Nephron progenitor cell (in vitro differentiated cells): ENCODE data around the gene PRRX2.

Experiments
- DNase-seq: peaks from one replicate; pipeline ENCODE4 v3.0.0; 2021
- H3K27ac Mint-ChIP-seq: 2 replicates; pipeline ENCODE4 v1.8.0; 2021; ENCODE audit warnings: mild to moderate bottlenecking, moderate library complexity, mixed read lengths
- H3K27me3 Mint-ChIP-seq: 2 replicates; pipeline ENCODE4 v1.8.0; 2021; ENCODE audit warnings: mild to moderate bottlenecking, low read depth, mixed read lengths; ENCODE audit not compliant: poor library complexity
- H3K36me3 Mint-ChIP-seq: 2 replicates; pipeline ENCODE4 v1.8.0; 2021; ENCODE audit warnings: low read depth, mixed read lengths
- H3K4me1 Mint-ChIP-seq: 2 replicates; pipeline ENCODE4 v1.8.0; 2021; ENCODE audit warnings: mixed read lengths
- H3K4me3 Mint-ChIP-seq: 2 replicates; pipeline ENCODE4 v1.8.0; 2021; ENCODE audit warnings: mild to moderate bottlenecking, moderate library complexity, mixed read lengths
- H3K9me3 Mint-ChIP-seq: 2 replicates; pipeline ENCODE4 v1.8.0; 2021; ENCODE audit warnings: mild to moderate bottlenecking, moderate library complexity, mixed read lengths
- TF ChIP-seq, protein P1 (sequence below): fragments of 200-600 bp; sonication (generic); IDR thresholded peaks from 2 replicates; pipeline ENCODE4 v1.5.0; 2021; ENCODE audit warnings: antibody characterized with exemption

The PRRX2 gene

DNA sequence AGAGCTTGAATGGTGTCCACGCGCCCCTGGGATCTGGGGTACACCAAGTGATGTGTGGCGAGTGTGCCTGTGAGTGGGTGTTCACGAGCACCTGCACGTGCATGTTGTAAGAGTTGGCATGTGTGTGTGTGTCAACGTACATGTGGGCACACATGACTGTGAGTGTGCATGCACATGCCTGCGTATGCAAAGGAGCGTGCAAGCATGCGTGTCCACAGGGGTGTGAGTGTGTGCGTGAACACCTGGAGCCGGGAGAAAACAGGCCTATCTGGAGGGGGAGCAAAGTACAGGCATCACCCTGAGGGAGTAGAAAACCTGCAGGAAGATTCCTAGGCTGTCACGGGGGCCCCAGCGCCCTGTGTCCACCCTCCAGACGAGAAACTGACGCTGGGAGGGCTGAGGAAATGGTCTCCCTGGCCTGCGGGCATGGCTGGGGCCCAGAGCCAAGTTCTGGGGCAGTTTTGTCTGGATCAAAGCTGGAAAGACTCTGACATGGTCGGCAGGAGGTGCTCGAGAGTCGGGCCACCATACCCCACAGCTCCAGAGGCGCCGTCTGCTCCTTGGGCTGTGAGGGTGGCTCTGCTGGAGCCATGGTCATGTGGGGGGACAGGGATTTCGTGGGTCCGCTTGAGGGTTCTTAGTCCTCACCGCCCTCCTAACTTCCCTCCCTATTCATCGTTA lies 55.6 kb downstream of the PRRX2 start:
- Mint-ChIP-seq H3K4me3 (no peak overlapping the region), H3K9me3 (no peaks in the 10 kb centered on the region), H3K27me3 (peaks cover 9% of the 10 kb centered on the region), H3K36me3 (peaks cover 15% of the 10 kb centered on the region), H3K27ac (peak overlapping the region; percentile 51), H3K4me1 (peaks cover 33% of the 10 kb centered on the region)
- TF ChIP-seq, protein P1, sequence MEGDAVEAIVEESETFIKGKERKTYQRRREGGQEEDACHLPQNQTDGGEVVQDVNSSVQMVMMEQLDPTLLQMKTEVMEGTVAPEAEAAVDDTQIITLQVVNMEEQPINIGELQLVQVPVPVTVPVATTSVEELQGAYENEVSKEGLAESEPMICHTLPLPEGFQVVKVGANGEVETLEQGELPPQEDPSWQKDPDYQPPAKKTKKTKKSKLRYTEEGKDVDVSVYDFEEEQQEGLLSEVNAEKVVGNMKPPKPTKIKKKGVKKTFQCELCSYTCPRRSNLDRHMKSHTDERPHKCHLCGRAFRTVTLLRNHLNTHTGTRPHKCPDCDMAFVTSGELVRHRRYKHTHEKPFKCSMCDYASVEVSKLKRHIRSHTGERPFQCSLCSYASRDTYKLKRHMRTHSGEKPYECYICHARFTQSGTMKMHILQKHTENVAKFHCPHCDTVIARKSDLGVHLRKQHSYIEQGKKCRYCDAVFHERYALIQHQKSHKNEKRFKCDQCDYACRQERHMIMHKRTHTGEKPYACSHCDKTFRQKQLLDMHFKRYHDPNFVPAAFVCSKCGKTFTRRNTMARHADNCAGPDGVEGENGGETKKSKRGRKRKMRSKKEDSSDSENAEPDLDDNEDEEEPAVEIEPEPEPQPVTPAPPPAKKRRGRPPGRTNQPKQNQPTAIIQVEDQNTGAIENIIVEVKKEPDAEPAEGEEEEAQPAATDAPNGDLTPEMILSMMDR, result no peak
- no peak for DNase-seq

DNA sequence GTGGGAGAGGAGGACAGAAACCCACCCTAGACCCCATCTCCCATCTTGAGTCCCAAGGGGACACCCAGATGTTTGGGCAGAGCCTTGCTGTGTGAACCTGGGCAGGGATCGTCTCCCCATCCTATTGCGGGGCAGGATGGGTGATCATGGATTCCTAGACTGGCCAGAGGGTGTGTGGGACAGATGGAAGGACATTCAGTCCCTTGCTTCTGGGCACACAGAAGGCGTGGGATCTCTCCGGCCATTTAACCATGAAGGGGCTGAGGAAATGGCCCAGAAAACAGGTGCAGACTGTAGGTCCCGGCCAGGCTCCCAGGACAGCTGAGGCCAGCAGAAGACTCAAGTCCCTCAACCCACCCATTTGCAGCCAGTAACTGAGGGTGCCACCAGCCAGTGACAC lies 57.5 kb downstream of the PRRX2 start:
- Mint-ChIP-seq H3K4me1 (peaks cover 41% of the 10 kb centered on the region), H3K27ac (no peak overlapping the region), H3K9me3 (no peaks in the 10 kb centered on the region), H3K36me3 (peaks cover 15% of the 10 kb centered on the region), H3K27me3 (peaks cover 9% of the 10 kb centered on the region), H3K4me3 (no peak overlapping the region)
- TF ChIP-seq, protein P1, result no peak
- no peak for DNase-seq

DNA sequence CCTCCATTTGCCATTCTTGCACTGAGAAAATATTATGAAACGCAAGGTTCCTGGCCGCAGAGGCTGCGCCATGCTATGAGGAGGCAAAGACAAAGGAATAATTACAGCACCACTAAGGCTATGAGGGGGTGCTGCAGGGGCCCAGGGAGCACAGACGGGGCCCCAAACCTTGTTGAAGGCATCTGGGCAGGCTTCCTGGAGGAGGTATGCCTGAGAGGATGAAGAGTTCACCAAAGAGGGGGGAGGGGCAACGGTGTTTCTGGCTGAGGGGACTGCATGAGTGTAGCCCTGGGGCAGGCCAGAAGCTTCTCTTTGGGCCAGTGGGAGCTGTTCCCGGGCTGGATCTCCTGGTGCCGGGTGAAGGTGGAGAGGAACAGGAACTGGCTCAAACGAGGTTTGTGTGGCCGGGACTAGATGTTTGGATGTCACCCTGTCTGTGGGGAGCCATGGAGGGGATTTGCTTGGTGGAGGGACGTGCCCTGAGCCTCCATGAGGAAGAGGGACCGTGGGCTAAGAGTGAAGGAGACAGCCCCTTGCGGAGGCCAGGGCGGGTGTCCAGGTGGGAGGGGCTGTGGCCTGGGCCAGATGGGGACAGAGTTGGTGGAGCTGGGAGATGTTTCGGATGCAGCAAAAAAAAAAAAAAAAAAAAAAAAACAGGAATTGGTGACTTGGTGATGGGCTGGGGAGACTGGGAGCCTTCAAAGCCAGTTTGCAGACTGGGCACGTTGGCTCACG lies 59.2 kb downstream of the PRRX2 start:
- TF ChIP-seq, protein P1, result no peak
- DNase-seq, result no peak
- H3K9me3 Mint-ChIP-seq, result no peaks in the 10 kb centered on the region
- no peak overlapping the region for H3K4me3 Mint-ChIP-seq
- H3K36me3 Mint-ChIP-seq, result peaks cover 10% of the 10 kb centered on the region
- peaks cover 43% of the 10 kb centered on the region for H3K4me1 Mint-ChIP-seq
- peak overlapping the region; percentile 92 for H3K27ac Mint-ChIP-seq
- H3K27me3 Mint-ChIP-seq, result peaks cover 2% of the 10 kb centered on the region

DNA sequence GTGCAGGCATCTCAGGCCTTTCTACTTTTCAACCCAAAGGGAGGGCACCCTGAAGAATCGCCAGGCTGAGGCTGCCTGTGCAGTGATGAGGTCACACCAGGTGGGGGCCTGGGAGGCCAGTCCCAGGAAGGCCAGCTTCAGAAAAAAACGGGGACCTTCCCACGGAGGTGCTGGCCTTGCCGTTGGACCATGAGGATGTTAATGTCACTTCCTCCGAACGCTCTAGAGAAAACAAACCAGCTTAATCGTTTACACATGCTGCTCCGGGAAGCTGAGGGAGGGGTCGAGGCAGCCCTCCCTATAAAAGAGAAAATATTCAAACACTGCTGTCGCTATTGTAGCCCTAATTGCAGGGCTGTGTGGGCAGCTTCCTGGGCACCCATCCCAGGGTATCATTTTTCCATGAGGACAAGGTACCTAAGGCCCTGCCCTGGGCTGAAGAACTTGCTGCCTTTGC lies 60.4 kb downstream of the PRRX2 start:
- H3K27ac Mint-ChIP-seq, result peak overlapping the region; percentile 81
- peaks cover 41% of the 10 kb centered on the region for H3K4me1 Mint-ChIP-seq
- H3K4me3 Mint-ChIP-seq, result no peak overlapping the region
- TF ChIP-seq, protein P1, result no peak
- peaks cover 2% of the 10 kb centered on the region for H3K36me3 Mint-ChIP-seq
- DNase-seq, result no peak
- no peaks in the 10 kb centered on the region for H3K9me3 Mint-ChIP-seq
- peaks cover 4% of the 10 kb centered on the region for H3K27me3 Mint-ChIP-seq

DNA sequence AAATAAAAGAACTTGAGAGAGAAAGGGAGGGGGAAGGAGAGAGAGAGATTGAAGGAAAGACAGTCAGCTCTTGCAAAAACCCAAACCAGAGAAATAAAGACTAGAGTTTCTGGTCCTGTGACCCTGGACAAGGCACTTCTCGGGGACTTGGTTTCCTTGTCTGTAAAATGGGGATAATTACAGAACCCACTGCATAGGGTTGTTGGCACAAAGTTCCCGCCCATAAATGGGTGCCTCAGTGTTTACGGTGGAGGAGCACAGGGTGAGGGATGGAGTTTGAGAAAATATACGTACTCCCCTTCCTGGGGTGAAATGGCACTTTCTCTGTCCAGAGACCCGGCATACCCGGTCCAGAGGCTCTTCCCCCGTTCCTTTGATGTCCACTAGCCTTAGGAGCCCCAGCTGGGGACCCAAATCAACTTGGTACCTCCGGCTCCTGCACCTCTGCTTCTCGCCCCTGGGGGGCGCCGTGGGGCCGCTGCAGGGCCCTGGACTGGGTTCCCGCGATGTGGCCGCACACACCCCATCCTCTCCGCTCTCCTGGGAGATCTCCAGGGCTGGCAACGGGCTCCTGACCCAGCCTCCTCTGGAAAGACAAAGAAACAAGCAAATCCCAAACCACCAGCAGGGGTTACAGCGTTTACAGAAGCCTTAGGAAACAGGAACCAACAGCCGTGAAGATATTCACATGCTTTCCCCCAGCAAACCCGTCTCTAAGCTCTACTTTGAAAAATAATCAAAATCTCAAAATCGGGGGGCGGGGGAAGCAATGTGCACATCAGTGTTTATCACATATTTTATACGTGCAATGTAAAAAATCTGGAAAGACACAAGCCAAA lies 61.1 kb downstream of the PRRX2 start:
- TF ChIP-seq, protein P1, result peak; percentile 93
- no peaks in the 10 kb centered on the region for H3K9me3 Mint-ChIP-seq
- no peak overlapping the region for H3K27ac Mint-ChIP-seq

More for the DNA sequence above, 61.1 kb downstream of the PRRX2 start:
- H3K36me3 Mint-ChIP-seq, result no peaks in the 10 kb centered on the region
- peaks cover 43% of the 10 kb centered on the region for H3K4me1 Mint-ChIP-seq
- H3K27me3 Mint-ChIP-seq, result peaks cover 9% of the 10 kb centered on the region
- H3K4me3 Mint-ChIP-seq, result no peak overlapping the region
- peak; percentile 76 for DNase-seq
